Mesendoderm (in vitro differentiated cells): Measurements from ENCODE around the gene LRRC10B.

ENCODE experiments used
- DNase-seq: peaks from one replicate; pipeline ENCODE4 v3.0.0; 2013
- H2AK5ac ChIP-seq: 2 replicates; pipeline ENCODE4 v1.6.1; 2013; ENCODE audit warnings: low read length, inconsistent platforms
- H2BK120ac ChIP-seq: 2 replicates; pipeline ENCODE4 v1.6.1; 2013; ENCODE audit warnings: low read depth, mild to moderate bottlenecking, low read length, moderate library complexity, mixed read lengths
- H2BK15ac ChIP-seq: replicated peaks from 2 replicates; pipeline ENCODE4 v1.6.1; 2013; ENCODE audit warnings: low read depth, mild to moderate bottlenecking, moderate library complexity
- H2BK5ac ChIP-seq: 2 replicates; pipeline ENCODE4 v1.6.1; 2013; ENCODE audit warnings: low read length, inconsistent platforms
- H3K18ac ChIP-seq: 2 replicates; pipeline ENCODE4 v1.6.1; 2013; ENCODE audit warnings: mild to moderate bottlenecking, low read length, mixed read lengths
- H3K23ac ChIP-seq: one replicate; pipeline ENCODE4 v1.6.1; 2013; ENCODE audit warnings: low read length
- H3K27ac ChIP-seq: 2 replicates; pipeline ENCODE4 v1.5.1; 2013; ENCODE audit warnings: low read depth, mild to moderate bottlenecking, inconsistent platforms, low read length, moderate library complexity
- H3K27me3 ChIP-seq: 2 replicates; pipeline ENCODE4 v1.6.1; 2013; ENCODE audit warnings: low read length, control low read depth, mild to moderate bottlenecking, inconsistent platforms; ENCODE audit not compliant: insufficient read depth, poor library complexity
- H3K36me3 ChIP-seq: 2 replicates; pipeline ENCODE4 v1.6.1; 2013; ENCODE audit warnings: low read length, inconsistent platforms; ENCODE audit not compliant: control insufficient read depth, insufficient read depth
- H3K4ac ChIP-seq: one replicate; pipeline ENCODE4 v1.6.1; 2013; ENCODE audit warnings: low read depth, mild to moderate bottlenecking, low read length, moderate library complexity
- H3K4me1 ChIP-seq: 2 replicates; pipeline ENCODE4 v1.6.1; 2013; ENCODE audit warnings: low read depth, low read length, inconsistent platforms; ENCODE audit not compliant: control insufficient read depth
- H3K4me2 ChIP-seq: 2 replicates; pipeline ENCODE4 v1.6.1; 2013; ENCODE audit warnings: low read length
- H3K4me3 ChIP-seq: 2 replicates; pipeline ENCODE4 v1.5.1; 2013; ENCODE audit warnings: mild to moderate bottlenecking, low read length
- H3K56ac ChIP-seq: one replicate; pipeline ENCODE4 v1.6.1; 2013; ENCODE audit warnings: low read length
- H3K79me1 ChIP-seq: 2 replicates; pipeline ENCODE4 v1.6.1; 2013; ENCODE audit warnings: low read length, inconsistent platforms
- H3K79me2 ChIP-seq: 2 replicates; pipeline ENCODE4 v1.6.1; 2013; ENCODE audit warnings: mild to moderate bottlenecking, low read length; ENCODE audit not compliant: control insufficient read depth, insufficient read depth
- H3K9ac ChIP-seq: 2 replicates; pipeline ENCODE4 v1.6.1; 2013; ENCODE audit warnings: low read length, inconsistent platforms
- H4K5ac ChIP-seq: one replicate; pipeline ENCODE4 v1.6.1; 2013; ENCODE audit warnings: low read length
- H4K8ac ChIP-seq: one replicate; pipeline ENCODE4 v1.6.1; 2013; ENCODE audit warnings: low read depth, mild to moderate bottlenecking, control low read depth, low read length, moderate library complexity
- WGBS: extraction: QIAGEN DNeasy Blood & Tissue Kit; methylation state at CpG from one replicate; pipeline ENCODE4 v1.1.7; 2013; ENCODE audit warnings: low lambda C conversion rate, missing lambda C conversion rate; ENCODE audit not compliant: insufficient coverage; ENCODE audit errors: extremely low coverage; 5-methylcytosine and 5-hydroxymethylcytosine counted together

Gene LRRC10B

GRCh38 chr11:61512435-61512834, 3.9 kb downstream of the LRRC10B start:
- H3K79me1 ChIP-seq, result no peaks in the 10 kb centered on the region
- H4K5ac ChIP-seq, result no peak overlapping the region
- H3K18ac ChIP-seq, result no peak overlapping the region
- no peak overlapping the region for H3K4me2 ChIP-seq
- H2BK15ac ChIP-seq, result no peak overlapping the region
- H2AK5ac ChIP-seq, result no peak overlapping the region
- no CpG with 5 or more reads among the region's 4 CpGs for WGBS
- H3K36me3 ChIP-seq, result no peaks in the 10 kb centered on the region
- no peak overlapping the region for H3K23ac ChIP-seq
- no peaks in the 10 kb centered on the region for H3K79me2 ChIP-seq
- no peak for DNase-seq
- H3K4ac ChIP-seq, result no peak overlapping the region
- H3K27ac ChIP-seq, result no peak overlapping the region
- H3K27me3 ChIP-seq, result no peaks in the 10 kb centered on the region
- H3K9ac ChIP-seq, result no peak overlapping the region
- H3K56ac ChIP-seq, result no peak overlapping the region
- no peak overlapping the region for H3K4me3 ChIP-seq
- no peak overlapping the region for H2BK120ac ChIP-seq
- no peak overlapping the region for H4K8ac ChIP-seq
- H2BK5ac ChIP-seq, result no peak overlapping the region
- peaks cover 2% of the 10 kb centered on the region for H3K4me1 ChIP-seq

- Histone ChIP-seq H4K8ac (no peak overlapping the region), H3K4ac (no peak overlapping the region), H2BK15ac (no peak overlapping the region), H3K4me2 (no peak overlapping the region), H3K9ac (no peak overlapping the region), H2BK5ac (no peak overlapping the region), H3K27me3 (no peaks in the 10 kb centered on the region), H2BK120ac (no peak overlapping the region), H3K79me1 (no peaks in the 10 kb centered on the region), H3K79me2 (no peaks in the 10 kb centered on the region), H3K23ac (no peak overlapping the region), H3K4me1 (peaks cover 2% of the 10 kb centered on the region), H3K4me3 (no peak overlapping the region), H4K5ac (no peak overlapping the region), H2AK5ac (no peak overlapping the region), H3K27ac (no peak overlapping the region), H3K36me3 (no peaks in the 10 kb centered on the region), H3K18ac (no peak overlapping the region), H3K56ac (no peak overlapping the region)
- WGBS, result no CpG with 5 or more reads among the region's 11 CpGs
- peak; percentile 59 for DNase-seq
Observed at GRCh38 chr11:61513143-61513765, 4.7 kb downstream of the LRRC10B start.

- Histone ChIP-seq H3K56ac (no peak overlapping the region), H3K36me3 (no peaks in the 10 kb centered on the region), H3K4ac (no peak overlapping the region), H3K4me2 (no peak overlapping the region), H2AK5ac (no peak overlapping the region), H3K79me1 (no peaks in the 10 kb centered on the region), H2BK120ac (no peak overlapping the region), H2BK5ac (no peak overlapping the region), H3K23ac (no peak overlapping the region), H3K79me2 (no peaks in the 10 kb centered on the region), H3K9ac (no peak overlapping the region), H3K27me3 (no peaks in the 10 kb centered on the region), H3K27ac (no peak overlapping the region), H3K18ac (no peak overlapping the region), H3K4me1 (peaks cover 2% of the 10 kb centered on the region), H3K4me3 (no peak overlapping the region), H4K8ac (no peak overlapping the region), H2BK15ac (no peak overlapping the region), H4K5ac (no peak overlapping the region)
- DNase-seq, result no peak
- WGBS, result no CpG with 5 or more reads among the region's 11 CpGs
Observed at GRCh38 chr11:61514050-61514917, 5.7 kb downstream of the LRRC10B start.

DNA sequence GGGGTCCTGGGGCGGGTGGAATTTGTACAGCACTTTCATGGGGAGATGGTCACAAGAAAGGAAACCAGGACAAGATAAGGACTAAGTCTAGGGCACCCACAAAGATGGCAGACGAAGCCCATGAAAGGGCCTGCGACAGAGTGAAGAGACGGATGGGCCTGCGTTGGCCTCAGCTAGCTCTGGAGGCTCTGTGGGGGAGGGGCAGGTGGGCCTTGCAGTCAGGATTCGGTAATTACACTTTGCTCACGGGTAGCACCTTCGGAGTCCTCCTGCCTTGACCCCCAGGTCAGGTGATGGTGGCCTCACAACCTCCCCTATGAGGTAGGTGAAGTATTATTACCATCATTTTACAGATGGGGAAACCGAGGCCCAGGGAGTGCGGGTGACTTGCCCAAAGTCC, 7.1 kb downstream of the LRRC10B start:
- Histone ChIP-seq H3K56ac (no peak overlapping the region), H3K4me1 (peaks cover 2% of the 10 kb centered on the region), H3K9ac (no peak overlapping the region), H3K18ac (no peak overlapping the region), H3K27me3 (no peaks in the 10 kb centered on the region), H3K79me2 (no peaks in the 10 kb centered on the region), H4K5ac (no peak overlapping the region), H2BK5ac (no peak overlapping the region), H4K8ac (no peak overlapping the region), H2BK120ac (no peak overlapping the region), H2AK5ac (no peak overlapping the region), H3K79me1 (no peaks in the 10 kb centered on the region), H3K23ac (no peak overlapping the region), H3K27ac (no peak overlapping the region), H3K4me3 (no peak overlapping the region), H3K4me2 (no peak overlapping the region), H3K36me3 (no peaks in the 10 kb centered on the region), H3K4ac (no peak overlapping the region), H2BK15ac (no peak overlapping the region)
- WGBS, result no CpG with 5 or more reads among the region's 10 CpGs
- no peak for DNase-seq

DNA sequence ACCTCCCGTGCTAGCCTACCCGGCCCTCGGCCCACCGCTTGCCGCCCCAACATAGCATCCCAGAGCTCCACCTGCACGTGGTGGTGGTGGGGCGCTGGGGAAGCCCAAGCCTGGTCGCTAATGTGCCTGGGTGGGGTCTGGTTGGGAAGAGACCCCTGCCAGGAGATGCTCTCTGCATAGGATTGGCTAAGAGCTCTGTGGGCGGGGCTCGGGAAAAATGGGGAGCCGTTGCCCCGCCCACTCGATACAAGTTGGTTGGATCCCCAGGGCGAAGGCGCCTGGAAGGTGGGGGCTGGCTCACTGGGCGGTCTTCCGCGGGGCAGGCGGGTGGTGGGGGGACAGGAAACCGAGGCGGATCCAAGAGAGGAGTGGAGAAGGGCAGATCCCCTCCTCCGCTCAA, 7.6 kb downstream of the LRRC10B start:
- H4K8ac ChIP-seq, result no peak overlapping the region
- H4K5ac ChIP-seq, result no peak overlapping the region
- no CpG with 5 or more reads among the region's 22 CpGs for WGBS
- H3K18ac ChIP-seq, result no peak overlapping the region
- DNase-seq, result no peak
- H3K36me3 ChIP-seq, result no peaks in the 10 kb centered on the region
- no peak overlapping the region for H3K4ac ChIP-seq
- H2BK120ac ChIP-seq, result no peak overlapping the region
- no peak overlapping the region for H3K4me3 ChIP-seq
- H2BK15ac ChIP-seq, result no peak overlapping the region
- H3K4me2 ChIP-seq, result peak overlapping the region; percentile 40
- no peak overlapping the region for H3K23ac ChIP-seq
- no peak overlapping the region for H3K27ac ChIP-seq
- no peaks in the 10 kb centered on the region for H3K79me2 ChIP-seq
- H3K27me3 ChIP-seq, result no peaks in the 10 kb centered on the region
- H3K79me1 ChIP-seq, result no peaks in the 10 kb centered on the region
- peak overlapping the region; percentile 82 for H3K56ac ChIP-seq
- peaks cover 2% of the 10 kb centered on the region for H3K4me1 ChIP-seq
- H2BK5ac ChIP-seq, result no peak overlapping the region
- H3K9ac ChIP-seq, result peak overlapping the region; percentile 56
- H2AK5ac ChIP-seq, result no peak overlapping the region
